HepG2 (cell line): ENCODE data around the gene C3orf18. TPM values are rescaled to one million over a fixed set of nuclear protein-coding genes. Genes with fewer than 3 reads are reported as not detected.

Experiments used
- CHD2 ChIP-seq: IDR thresholded peaks from 2 replicates; pipeline ENCODE4 v1.6.1; 2011; ENCODE audit warnings: low read depth, low read length, improper control_type of control experiment
- FLYWCH1 ChIP-seq: sonication (generic); formaldehyde crosslinking; IDR thresholded peaks from 2 replicates; pipeline ENCODE4 v1.8.1; 2023; ENCODE audit warnings: mild to moderate bottlenecking, missing genetic modification reagents
- HCFC1 ChIP-seq: fragments of 150-350 bp; IDR thresholded peaks from 2 replicates; pipeline ENCODE4 v1.6.1; 2014; ENCODE audit warnings: low read depth, low read length
- HHEX ChIP-seq: IDR thresholded peaks from 2 replicates; pipeline ENCODE4 v1.6.1; 2016; ENCODE audit warnings: control low read depth
- HNRNPH1 ChIP-seq: fragments of 200-400 bp; formaldehyde crosslinking; optimal IDR thresholded peaks from 2 replicates; pipeline ENCODE3; 2017; ENCODE audit warnings: mild to moderate bottlenecking, low read depth, low read length
- IRX3 ChIP-seq: sonication (generic); formaldehyde crosslinking; IDR thresholded peaks from 2 replicates; pipeline ENCODE4 v1.8.1; 2023; ENCODE audit warnings: mild to moderate bottlenecking, low read depth, missing genetic modification reagents, borderline replicate concordance
- REXO4 ChIP-seq: sonication (generic); formaldehyde crosslinking; IDR thresholded peaks from 2 replicates; pipeline ENCODE4 v1.8.0; 2022; ENCODE audit warnings: missing genetic modification reagents, mild to moderate bottlenecking, borderline replicate concordance
- RORA ChIP-seq: sonication (generic); formaldehyde crosslinking; IDR thresholded peaks from 2 replicates; pipeline ENCODE4 v1.5.0; 2020; ENCODE audit warnings: mild to moderate bottlenecking, missing genetic modification reagents, moderate library complexity
- SAP130 ChIP-seq: IDR thresholded peaks from 2 replicates; pipeline ENCODE4 v1.6.1; 2016; ENCODE audit warnings: low read depth
- SP140L ChIP-seq: sonication (generic); formaldehyde crosslinking; IDR thresholded peaks from 2 replicates; pipeline ENCODE4 v1.4.0; 2020; ENCODE audit warnings: missing genetic modification reagents, borderline replicate concordance
- YEATS2 ChIP-seq: sonication (generic); formaldehyde crosslinking; IDR thresholded peaks from 2 replicates; pipeline ENCODE4 v1.4.0; 2020; ENCODE audit warnings: missing genetic modification reagents, borderline replicate concordance
- ZFP90 ChIP-seq: sonication (generic); formaldehyde crosslinking; IDR thresholded peaks from 2 replicates; pipeline ENCODE4 v1.8.0; 2022; ENCODE audit warnings: missing genetic modification reagents, mild to moderate bottlenecking, inconsistent platforms, borderline replicate concordance
- ZNF138 ChIP-seq: sonication (generic); formaldehyde crosslinking; IDR thresholded peaks from 2 replicates; pipeline ENCODE4 v1.5.0; 2020; ENCODE audit warnings: mild to moderate bottlenecking, low read depth, missing genetic modification reagents
- ZNF33A ChIP-seq: sonication (generic); formaldehyde crosslinking; IDR thresholded peaks from 2 replicates; pipeline ENCODE4 v1.5.1; 2020; ENCODE audit warnings: missing genetic modification reagents, mild to moderate bottlenecking, moderate library complexity, borderline replicate concordance
- ZNF496 ChIP-seq: sonication (generic); formaldehyde crosslinking; IDR thresholded peaks from 2 replicates; pipeline ENCODE4 v1.8.1; 2023; ENCODE audit warnings: mild to moderate bottlenecking, moderate library complexity, missing genetic modification reagents; ENCODE audit not compliant: insufficient replicate concordance
- ZNF670 ChIP-seq: sonication (generic); formaldehyde crosslinking; IDR thresholded peaks from 2 replicates; pipeline ENCODE4 v1.8.0; 2022; ENCODE audit warnings: mild to moderate bottlenecking, missing genetic modification reagents, borderline replicate concordance
- ZNF776 ChIP-seq: sonication (generic); formaldehyde crosslinking; IDR thresholded peaks from 2 replicates; pipeline ENCODE4 v1.4.0; 2020; ENCODE audit warnings: mild to moderate bottlenecking, missing genetic modification reagents
- ZNF879 ChIP-seq: sonication (generic); formaldehyde crosslinking; IDR thresholded peaks from 2 replicates; pipeline ENCODE4 v1.8.1; 2023; ENCODE audit warnings: missing genetic modification reagents
- polyA plus RNA-seq, 8 experiments: library from polyadenylated mRNA; depleted of rRNA in 3 of 8; stranded (reverse) in 7 of 8; unstranded in 1 of 8; fragments of >200 nt; fragmentation: Illumina TruSeq in 4 of 8; extraction: Trizol in 4 of 8; gene quantifications; 2 replicates each; pipeline versions ENCODE4 v1.2.1 to v1.2.3, GENCODE V29; 2011 to 2016; ENCODE audit warnings: low read depth in 4 of 8, missing spikeins in 1 of 8, mixed read lengths in 1 of 8; ENCODE audit not compliant: insufficient read depth in 1 of 8
- total RNA-seq, 5 experiments: library from RNA; depleted of rRNA; stranded (reverse); fragments of >200 nt; fragmentation: Illumina TruSeq; extraction: Trizol; gene quantifications; 2 replicates each; pipeline ENCODE4 v1.2.3, GENCODE V29; 2016; ENCODE audit warnings: low read depth in 1 of 5
- TF ChIP-seq, protein P1 (sequence below): sonication (generic); formaldehyde crosslinking; IDR thresholded peaks from 2 replicates; pipeline ENCODE4 v1.4.0; 2020; ENCODE audit warnings: mild to moderate bottlenecking, missing genetic modification reagents
- TF ChIP-seq, protein P2 (sequence below): sonication (generic); formaldehyde crosslinking; conservative IDR thresholded peaks from 2 replicates; pipeline ENCODE4 v1.8.0; 2022; ENCODE audit warnings: low read depth, missing genetic modification reagents
- TF ChIP-seq, protein P3 (sequence below): sonication (generic); formaldehyde crosslinking; IDR thresholded peaks from 2 replicates; pipeline ENCODE4 v1.8.0; 2022; ENCODE audit warnings: mild to moderate bottlenecking, missing genetic modification reagents; ENCODE audit not compliant: insufficient replicate concordance
- TF ChIP-seq, protein P4 (sequence below): IDR thresholded peaks from 2 replicates; pipeline ENCODE4 v1.6.1; 2016; ENCODE audit warnings: missing genetic modification reagents, missing compliant biosample characterization

C3orf18 gene
- total and polyA plus RNA-seq, 2 of the 13 experiments (the other 11 are each of a cell fraction or from before 2014, with no cell fraction given), result 1.6 to 4.8 TPM

DNA sequence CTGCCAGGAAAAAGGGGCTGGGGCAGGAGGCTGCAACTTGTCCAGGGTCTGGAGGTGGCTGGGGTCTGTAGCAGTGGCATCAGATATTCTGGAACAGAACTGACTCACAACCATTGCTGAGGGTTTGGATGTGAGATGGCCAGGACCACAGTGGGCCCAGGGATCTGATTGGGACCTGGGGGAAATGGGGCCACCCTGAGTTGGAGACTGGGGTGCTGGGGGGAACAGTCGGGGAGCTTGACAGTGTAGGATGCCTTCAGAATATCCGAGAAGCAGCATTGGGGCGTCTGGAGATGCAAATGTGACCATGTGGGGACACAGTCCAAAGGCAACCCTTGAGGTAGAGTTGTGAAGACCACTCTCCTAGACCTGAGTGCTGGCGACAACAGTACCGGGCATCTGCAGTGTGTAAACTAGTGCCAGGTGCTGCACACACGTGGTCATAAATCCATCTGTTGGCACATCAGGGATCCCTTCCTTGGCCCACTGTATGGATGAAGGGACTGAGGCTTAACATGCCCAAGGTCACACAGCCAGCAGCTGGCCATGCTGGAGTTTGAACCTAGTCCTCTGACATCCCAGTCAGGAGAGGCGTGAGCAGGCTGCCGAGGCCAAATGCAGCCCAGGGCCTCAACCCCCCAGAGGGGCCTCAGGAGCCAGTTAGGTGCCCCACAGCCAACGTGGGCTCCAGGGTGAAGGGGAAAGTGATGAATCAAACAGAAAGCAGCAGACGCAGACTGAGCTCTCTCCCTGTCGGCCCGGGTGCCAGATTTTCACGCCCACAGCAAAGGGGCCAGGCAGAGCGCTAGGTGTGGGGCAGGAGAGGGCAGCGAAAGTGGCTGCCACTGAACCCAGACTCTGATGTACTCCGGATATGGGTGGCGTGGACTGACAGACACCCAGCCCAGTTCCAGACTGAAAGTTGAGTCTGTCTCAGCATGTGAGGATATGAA is 20.5 kb upstream of the C3orf18 start (continued):
- TF ChIP-seq, protein P1, sequence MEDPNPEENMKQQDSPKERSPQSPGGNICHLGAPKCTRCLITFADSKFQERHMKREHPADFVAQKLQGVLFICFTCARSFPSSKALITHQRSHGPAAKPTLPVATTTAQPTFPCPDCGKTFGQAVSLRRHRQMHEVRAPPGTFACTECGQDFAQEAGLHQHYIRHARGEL, result 0 out of 2 replicates have a peak, but pooled peaks have one; percentile 30
- TF ChIP-seq HHEX, result no peak
- TF ChIP-seq ZNF776 (CRISPR knock-in tag), result peak; percentile 57
- no peak for TF ChIP-seq IRX3 (CRISPR knock-in tag)
- no peak for TF ChIP-seq ZNF496 (CRISPR knock-in tag)
- TF ChIP-seq ZNF670 (CRISPR knock-in tag), result no peak
- no peak for TF ChIP-seq YEATS2
- no peak for TF ChIP-seq ZNF138 (CRISPR knock-in tag)
- no peak for TF ChIP-seq ZNF879 (CRISPR knock-in tag)
- TF ChIP-seq SP140L (CRISPR knock-in tag), result no peak
- no peak for TF ChIP-seq CHD2
- no peak for TF ChIP-seq REXO4 (CRISPR knock-in tag)
- no peak for TF ChIP-seq FLYWCH1 (CRISPR knock-in tag)
- TF ChIP-seq HNRNPH1, result peak; percentile 21
- TF ChIP-seq ZNF33A (CRISPR knock-in tag), result no peak
- TF ChIP-seq, protein P2, sequence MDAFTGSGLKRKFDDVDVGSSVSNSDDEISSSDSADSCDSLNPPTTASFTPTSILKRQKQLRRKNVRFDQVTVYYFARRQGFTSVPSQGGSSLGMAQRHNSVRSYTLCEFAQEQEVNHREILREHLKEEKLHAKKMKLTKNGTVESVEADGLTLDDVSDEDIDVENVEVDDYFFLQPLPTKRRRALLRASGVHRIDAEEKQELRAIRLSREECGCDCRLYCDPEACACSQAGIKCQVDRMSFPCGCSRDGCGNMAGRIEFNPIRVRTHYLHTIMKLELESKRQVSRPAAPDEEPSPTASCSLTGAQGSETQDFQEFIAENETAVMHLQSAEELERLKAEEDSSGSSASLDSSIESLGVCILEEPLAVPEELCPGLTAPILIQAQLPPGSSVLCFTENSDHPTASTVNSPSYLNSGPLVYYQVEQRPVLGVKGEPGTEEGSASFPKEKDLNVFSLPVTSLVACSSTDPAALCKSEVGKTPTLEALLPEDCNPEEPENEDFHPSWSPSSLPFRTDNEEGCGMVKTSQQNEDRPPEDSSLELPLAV (CRISPR knock-in tag), result no peak
- TF ChIP-seq, protein P3, sequence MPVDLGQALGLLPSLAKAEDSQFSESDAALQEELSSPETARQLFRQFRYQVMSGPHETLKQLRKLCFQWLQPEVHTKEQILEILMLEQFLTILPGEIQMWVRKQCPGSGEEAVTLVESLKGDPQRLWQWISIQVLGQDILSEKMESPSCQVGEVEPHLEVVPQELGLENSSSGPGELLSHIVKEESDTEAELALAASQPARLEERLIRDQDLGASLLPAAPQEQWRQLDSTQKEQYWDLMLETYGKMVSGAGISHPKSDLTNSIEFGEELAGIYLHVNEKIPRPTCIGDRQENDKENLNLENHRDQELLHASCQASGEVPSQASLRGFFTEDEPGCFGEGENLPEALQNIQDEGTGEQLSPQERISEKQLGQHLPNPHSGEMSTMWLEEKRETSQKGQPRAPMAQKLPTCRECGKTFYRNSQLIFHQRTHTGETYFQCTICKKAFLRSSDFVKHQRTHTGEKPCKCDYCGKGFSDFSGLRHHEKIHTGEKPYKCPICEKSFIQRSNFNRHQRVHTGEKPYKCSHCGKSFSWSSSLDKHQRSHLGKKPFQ (CRISPR knock-in tag), result no peak
- no peak for TF ChIP-seq HCFC1
- no peak for TF ChIP-seq ZFP90 (CRISPR knock-in tag)
- peak; percentile 62 for TF ChIP-seq SAP130 (CRISPR knock-in tag)
- no peak for TF ChIP-seq RORA
- TF ChIP-seq, protein P4, sequence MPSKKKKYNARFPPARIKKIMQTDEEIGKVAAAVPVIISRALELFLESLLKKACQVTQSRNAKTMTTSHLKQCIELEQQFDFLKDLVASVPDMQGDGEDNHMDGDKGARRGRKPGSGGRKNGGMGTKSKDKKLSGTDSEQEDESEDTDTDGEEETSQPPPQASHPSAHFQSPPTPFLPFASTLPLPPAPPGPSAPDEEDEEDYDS (CRISPR knock-in tag), result no peak
